ENCODE data around the gene TCF4. TPM values are rescaled to one million over a fixed set of nuclear protein-coding genes. Genes with fewer than 3 reads are reported as not detected.

Gene TCF4
- total and polyA plus RNA-seq, 2 donors (not counting 1 experiment from before 2014, with no cell fraction given): 68.5 to 353 TPM

- H3K4me3 Mint-ChIP-seq: peak overlapping the region; percentile 37
- peaks cover 71% of the 10 kb centered on the region for H3K79me2 ChIP-seq (ENCODE audit: control insufficient read depth, insufficient read depth, low read length)
- H3K36me3 ChIP-seq (replicated peaks in 1 of 2; ENCODE audit: control extremely low read depth in 1 of 2, control insufficient read depth in 1 of 2, extremely low read depth in 1 of 2, insufficient read depth in 2 of 2, low read length in 1 of 2): peaks cover 18 to 65% of the 10 kb centered on the region in 2 experiments
- ATAC-seq (ENCODE audit: low read depth) (no peak), DNase-seq (no peak)
- H3K27me3 Mint-ChIP-seq: no peaks in the 10 kb centered on the region
- H3K4me3 ChIP-seq (ENCODE audit: control extremely low read depth in 1 of 5, extremely low read depth in 1 of 5, insufficient read depth in 1 of 5, low read depth in 2 of 5, low read length in 4 of 5): no peak overlapping the region
- TF ChIP-seq EZH2 (IDR thresholded peaks at IDR 0.05; ENCODE audit: borderline replicate concordance, insufficient read depth, low read depth, low read length, poor library complexity, severe bottlenecking): no peak
- no peak for TF ChIP-seq CTCF (IDR thresholded peaks at IDR 0.05)
- peak overlapping the region; percentile 9 for H3K9ac ChIP-seq (ENCODE audit: low read length)
- no peak overlapping the region for H2AFZ ChIP-seq (ENCODE audit: insufficient read depth, low read depth, low read length, poor library complexity, severe bottlenecking)
- ChIA-PET POLR2A (interaction anchor here (0.6 kb wide), 1 partner anchor 195 kb away, joined by 3 read pairs; no protein-coding TSS in a partner anchor), CTCF (interaction anchor here (0.8 to 1.6 kb wide), 4 partner anchors 14 to 121 kb away, joined by 3 to 8 read pairs (median 4); no protein-coding TSS in a partner anchor)
- H3K27me3 ChIP-seq (replicated peaks in 1 of 4; ENCODE audit: control extremely low read depth in 1 of 4, control insufficient read depth in 3 of 4, insufficient read depth in 4 of 4, low read length in 3 of 4): no peaks in the 10 kb centered on the region
- H3K4me2 ChIP-seq (replicated peaks; ENCODE audit: low read depth, low read length, poor library complexity, severe bottlenecking): peak overlapping the region; percentile 62
- H3K27ac ChIP-seq (ENCODE audit: low read length in 2 of 2): peak overlapping the region in 1 of 2 donors; percentile 94
- peaks cover 10% of the 10 kb centered on the region for H4K20me1 ChIP-seq (ENCODE audit: control insufficient read depth, insufficient read depth, low read length, poor library complexity, severe bottlenecking)
- H3K4me1 ChIP-seq (ENCODE audit: control insufficient read depth in 2 of 2, insufficient read depth in 2 of 2, low read length in 2 of 2): peaks cover 52 to 53% of the 10 kb centered on the region in 2 donors
- peaks cover 55% of the 10 kb centered on the region for H3K4me1 Mint-ChIP-seq
- intact Hi-C loops (cut with micrococcal nuclease): no loop called here
- H3K9me3 ChIP-seq (ENCODE audit: control extremely low read depth in 1 of 3, control insufficient read depth in 2 of 3, insufficient read depth in 1 of 3, low read length in 2 of 3): no peaks in the 10 kb centered on the region
- H3K27ac Mint-ChIP-seq: peak overlapping the region; percentile 56
- no peaks in the 10 kb centered on the region for H3K9me3 Mint-ChIP-seq (ENCODE audit: insufficient read depth)
- 50% methylated on average over 1 of the region's 3 CpGs for WGBS (ENCODE audit: insufficient coverage)
Measured at GRCh38 chr18:55264108-55264507, 323.9 kb downstream of the TCF4 start.

DNA sequence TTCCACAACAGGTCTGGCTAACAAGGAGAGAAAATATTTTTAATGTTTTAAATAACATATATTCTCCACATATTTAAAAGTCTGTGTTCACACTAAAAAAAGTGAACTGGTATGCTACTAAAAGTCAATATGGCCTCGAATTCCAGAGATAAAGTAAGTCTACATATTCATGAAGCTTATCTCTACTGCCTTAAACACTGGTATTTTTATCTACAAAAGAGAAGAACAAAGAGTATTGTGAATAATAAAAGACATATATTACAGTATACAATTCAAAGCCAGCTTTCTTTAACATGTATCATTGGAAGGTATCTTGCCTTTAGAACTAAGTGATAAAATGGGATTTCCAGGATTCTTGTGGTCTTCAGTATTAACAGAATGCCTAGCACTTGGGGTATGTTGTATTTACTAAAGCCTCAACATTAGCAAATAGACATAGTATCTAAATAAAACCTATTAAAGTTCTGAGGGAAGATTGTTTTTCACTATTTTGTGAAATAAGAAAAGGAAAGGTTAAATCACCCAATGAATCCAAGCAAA is 325.9 kb downstream of the TCF4 start:
- H3K4me3 Mint-ChIP-seq: no peak overlapping the region

More for the DNA sequence above, 325.9 kb downstream of the TCF4 start:
- no CpG with 5 or more reads among the region's 1 CpG for WGBS (ENCODE audit: insufficient coverage)
- Histone ChIP-seq H4K20me1 (ENCODE audit: control insufficient read depth, insufficient read depth, low read length, poor library complexity, severe bottlenecking) (peaks cover 10% of the 10 kb centered on the region), H3K79me2 (ENCODE audit: control insufficient read depth, insufficient read depth, low read length) (peaks cover 73% of the 10 kb centered on the region), H3K9me3 (ENCODE audit: control extremely low read depth in 1 of 3, control insufficient read depth in 2 of 3, insufficient read depth in 1 of 3, low read length in 2 of 3) (no peaks in the 10 kb centered on the region), H3K27ac (ENCODE audit: low read length in 2 of 2) (peak overlapping the region in 1 of 2 donors; percentile 13), H3K36me3 (replicated peaks in 1 of 2; ENCODE audit: control extremely low read depth in 1 of 2, control insufficient read depth in 1 of 2, extremely low read depth in 1 of 2, insufficient read depth in 2 of 2, low read length in 1 of 2) (peaks cover 15 to 72% of the 10 kb centered on the region in 2 experiments), H3K4me3 (ENCODE audit: control extremely low read depth in 1 of 5, extremely low read depth in 1 of 5, insufficient read depth in 1 of 5, low read depth in 2 of 5, low read length in 4 of 5) (no peak overlapping the region), H3K4me2 (replicated peaks; ENCODE audit: low read depth, low read length, poor library complexity, severe bottlenecking) (no peak overlapping the region), H3K4me1 (ENCODE audit: control insufficient read depth in 2 of 2, insufficient read depth in 2 of 2, low read length in 2 of 2) (peaks cover 31 to 32% of the 10 kb centered on the region in 2 donors), H3K27me3 (replicated peaks in 1 of 4; ENCODE audit: control extremely low read depth in 1 of 4, control insufficient read depth in 3 of 4, insufficient read depth in 4 of 4, low read length in 3 of 4) (no peaks in the 10 kb centered on the region), H2AFZ (ENCODE audit: insufficient read depth, low read depth, low read length, poor library complexity, severe bottlenecking) (no peak overlapping the region), H3K9ac (ENCODE audit: low read length) (no peak overlapping the region)
- ATAC-seq (ENCODE audit: low read depth): no peak
- intact Hi-C loops (cut with micrococcal nuclease): no loop called here
- no peaks in the 10 kb centered on the region for H3K9me3 Mint-ChIP-seq (ENCODE audit: insufficient read depth)
- no peak overlapping the region for H3K27ac Mint-ChIP-seq
- POLR2A ChIA-PET: interaction anchor here (1.6 kb wide), 1 partner anchor 60 kb away, joined by 4 read pairs; no protein-coding TSS in a partner anchor
- CTCF ChIA-PET: interaction anchor here (0.6 to 1.6 kb wide), 4 partner anchors 13 to 1395 kb away, joined by 3 to 5 read pairs (median 3); no protein-coding TSS in a partner anchor
- peaks cover 35% of the 10 kb centered on the region for H3K4me1 Mint-ChIP-seq
- TF ChIP-seq EZH2 (IDR thresholded peaks at IDR 0.05; ENCODE audit: borderline replicate concordance, insufficient read depth, low read depth, low read length, poor library complexity, severe bottlenecking): no peak
- no peak for TF ChIP-seq CTCF (IDR thresholded peaks at IDR 0.05)
- DNase-seq: no peak
- H3K27me3 Mint-ChIP-seq: no peaks in the 10 kb centered on the region

Measured in B cell (primary cell).